H1 (cell line): Measurements from ENCODE around the gene ROBO2. TPM values are rescaled to one million over a fixed set of nuclear protein-coding genes. Genes with fewer than 3 reads are reported as not detected.

Source experiments
- EGR1 ChIP-seq: IDR thresholded peaks from 2 replicates; pipeline ENCODE4 v1.6.1; 2011; ENCODE audit warnings: low read depth, low read length, borderline replicate concordance
- KDM5A ChIP-seq: fragments of 200-600 bp; IDR thresholded peaks from 2 replicates; pipeline ENCODE4 v1.7.1; 2012; ENCODE audit warnings: mild to moderate bottlenecking, low read length, inconsistent platforms, mixed read lengths
- MAFK ChIP-seq: IDR thresholded peaks from 2 replicates; pipeline ENCODE4 v1.6.1; 2012; ENCODE audit warnings: low read depth, mild to moderate bottlenecking, improper control_type of control experiment, low read length
- polyA plus RNA-seq, 7 experiments: library from polyadenylated mRNA; depleted of rRNA in 3 of 7; stranded (reverse) in 5 of 7; unstranded in 2 of 7; fragments of >200 nt in 5 of 7; fragments of 200-250 nt in 2 of 7; gene quantifications; 1 replicate in 5 of 7; 2 replicates in 1 of 7; 4 replicates in 1 of 7; pipeline versions ENCODE4 v1.2.1 to v1.2.3, GENCODE V29; 2011 to 2013; ENCODE audit warnings: missing spikeins in 2 of 7, mixed read lengths in 2 of 7
- total RNA-seq: library from RNA; stranded (reverse); fragmentation: NEBNext Ultra II Directional; extraction: Animal tissue kit (Norgen Biotek cat#: 25700); gene quantifications from 2 replicates; pipeline ENCODE4 v1.2.1, GENCODE V29; 2021

The ROBO2 gene
- total and polyA plus RNA-seq, 2 of the 8 experiments (the other 6 are each of a cell fraction or from before 2014, with no cell fraction given) = 1.5 to 2.9 TPM

DNA sequence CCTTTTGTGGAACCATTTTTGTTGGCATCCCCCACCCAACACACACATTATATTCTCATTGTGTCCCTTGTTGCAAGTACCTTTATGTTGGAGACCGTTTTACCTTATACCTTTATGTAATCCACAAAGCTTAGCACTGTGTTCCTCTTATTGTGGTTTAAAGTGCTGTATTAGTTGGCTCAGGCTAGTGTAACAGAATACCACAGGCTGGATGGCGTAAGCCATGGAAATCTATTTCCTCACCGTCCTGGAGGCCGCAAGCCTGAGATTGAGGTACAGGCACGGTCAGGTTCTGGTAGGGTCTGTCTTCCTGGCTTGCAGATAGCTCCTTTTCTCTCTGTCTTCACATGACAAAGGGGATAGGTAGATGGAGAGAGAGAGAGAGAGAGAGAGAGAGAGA lies 302.8 kb downstream of the ROBO2 start (continued):
- no peak for TF ChIP-seq MAFK
- no peak for TF ChIP-seq EGR1
- TF ChIP-seq KDM5A = no peak
